Lower lobe of right lung (tissue), 2 donors: ENCODE results near the gene UBAP1L. TPM values are rescaled to one million over a fixed set of nuclear protein-coding genes. Genes with fewer than 3 reads are reported as not detected.
A peak's percentile ranks its signal among the peaks of the same experiment; 100 is the strongest.

ENCODE experiments used
- ATAC-seq, 2 donors: fragments of 200-7000 bp; cut with Tn5 transposase; one replicate each; pipeline ENCODE4 v1.9.1; 2020 to 2022; ENCODE audit warnings: mild to moderate bottlenecking in 2 of 2, moderate library complexity in 2 of 2
- DNase-seq: peaks from one replicate; pipeline ENCODE4 v3.0.0-alpha.2; 2020
- H3K27ac ChIP-seq: fragments of 200-600 bp; one replicate; pipeline ENCODE4 v1.8.0; 2022
- H3K27me3 ChIP-seq: fragments of 200-600 bp; one replicate; pipeline ENCODE4 v1.8.0; 2022; ENCODE audit warnings: low read depth
- H3K36me3 ChIP-seq: fragments of 200-600 bp; one replicate; pipeline ENCODE4 v1.8.0; 2022; ENCODE audit warnings: mild to moderate bottlenecking
- H3K4me1 ChIP-seq: fragments of 200-600 bp; one replicate; pipeline ENCODE4 v1.8.0; 2022
- H3K4me3 ChIP-seq: fragments of 200-600 bp; one replicate; pipeline ENCODE4 v1.8.0; 2022; ENCODE audit warnings: mild to moderate bottlenecking
- H3K9me3 ChIP-seq: fragments of 200-600 bp; one replicate; pipeline ENCODE4 v1.8.0; 2022
- CTCF ChIP-seq: fragments of 200-600 bp; IDR thresholded peaks from one replicate; pipeline ENCODE4 v1.8.0; 2022; ENCODE audit warnings: antibody characterized with exemption, mild to moderate bottlenecking
- intact Hi-C: fragments of 100-400 bp; cut with DNase I; formaldehyde crosslinking; loops from one replicate; pipeline ENCODE4 v1.11.0; 2022
- total RNA-seq: library from RNA; stranded (reverse); fragmentation: NEBNext Ultra II Directional; extraction: Animal tissue kit (Norgen Biotek cat#: 25700); gene quantifications from one replicate; pipeline ENCODE4 v1.2.1, GENCODE V29; 2021
- donor health status: DM: no; HTN: yes; CAD: no; lungs with severe emphysema.

UBAP1L gene
- total RNA-seq, 1 donor from 2014 or later: 4.1 TPM

GRCh38 chr15:65099336-65099735, 15.7 kb downstream of the UBAP1L start:
- H3K36me3 ChIP-seq: peaks cover 45% of the 10 kb centered on the region

GRCh38 chr15:65097651-65098263, 17.2 kb downstream of the UBAP1L start:
- H3K36me3 ChIP-seq: peaks cover 46% of the 10 kb centered on the region
- ATAC-seq: no peak
- no peak overlapping the region for H3K4me3 ChIP-seq
- no peaks in the 10 kb centered on the region for H3K9me3 ChIP-seq
- no peak for TF ChIP-seq CTCF
- no peaks in the 10 kb centered on the region for H3K27me3 ChIP-seq
- intact Hi-C loops: no loop called here
- H3K4me1 ChIP-seq: no peaks in the 10 kb centered on the region
- no peak for DNase-seq
- no peak overlapping the region for H3K27ac ChIP-seq

More at GRCh38 chr15:65099336-65099735, 15.7 kb downstream of the UBAP1L start:
- TF ChIP-seq CTCF: no peak
- Histone ChIP-seq H3K27me3 (no peaks in the 10 kb centered on the region), H3K27ac (no peak overlapping the region), H3K9me3 (no peaks in the 10 kb centered on the region), H3K4me1 (no peaks in the 10 kb centered on the region), H3K4me3 (no peak overlapping the region)
- no peak for DNase-seq
- intact Hi-C loops: no loop called here
- ATAC-seq: no peak

GRCh38 chr15:65096481-65097385, 18.3 kb downstream of the UBAP1L start:
- Histone ChIP-seq H3K27me3 (no peaks in the 10 kb centered on the region), H3K27ac (no peak overlapping the region), H3K9me3 (no peaks in the 10 kb centered on the region), H3K4me1 (no peaks in the 10 kb centered on the region), H3K4me3 (no peak overlapping the region), H3K36me3 (peaks cover 44% of the 10 kb centered on the region)
- intact Hi-C loops: no loop called here
- no peak for TF ChIP-seq CTCF
- no peak for ATAC-seq
- DNase-seq: no peak

- intact Hi-C loops: no loop called here
- Histone ChIP-seq H3K4me3 (no peak overlapping the region), H3K9me3 (no peaks in the 10 kb centered on the region), H3K36me3 (peaks cover 40% of the 10 kb centered on the region), H3K27ac (no peak overlapping the region), H3K4me1 (no peaks in the 10 kb centered on the region), H3K27me3 (no peaks in the 10 kb centered on the region)
- ATAC-seq: no peak
- no peak for TF ChIP-seq CTCF
- DNase-seq: no peak
Measured at GRCh38 chr15:65095747-65096104, 19.3 kb downstream of the UBAP1L start.

GRCh38 chr15:65095011-65095746, 19.8 kb downstream of the UBAP1L start:
- Histone ChIP-seq H3K36me3 (peaks cover 34% of the 10 kb centered on the region), H3K27ac (no peak overlapping the region), H3K4me1 (no peaks in the 10 kb centered on the region), H3K27me3 (no peaks in the 10 kb centered on the region), H3K4me3 (no peak overlapping the region), H3K9me3 (no peaks in the 10 kb centered on the region)
- peak in 1 of 2 donors; percentile 31 for ATAC-seq
- no peak for DNase-seq
- intact Hi-C loops: no loop called here
- TF ChIP-seq CTCF: no peak
